Left lung (tissue), 10 donors: ENCODE results near the gene MYH16. TPM values are rescaled to one million over a fixed set of nuclear protein-coding genes. Genes with fewer than 3 reads are reported as not detected.
A peak's percentile ranks its signal among the peaks of the same experiment; 100 is the strongest.

Experiments used
- ATAC-seq: fragments of 200-7000 bp; cut with Tn5 transposase; one replicate; pipeline ENCODE4 v1.9.1; 2020; ENCODE audit warnings: moderate library complexity
- DNase-seq, 4 donors: peaks; one replicate each; pipeline ENCODE4 v3.0.0-alpha.2; 2013 to 2020
- H3K27ac ChIP-seq, 2 donors: fragments of 200-600 bp; sonication (generic) in 1 of 2; one replicate each; pipeline versions ENCODE4 v1.5.0 to v1.8.0; 2020 to 2021
- H3K27me3 ChIP-seq, 2 donors: fragments of 200-600 bp; sonication (generic) in 1 of 2; one replicate each; pipeline versions ENCODE4 v1.5.0 to v1.8.0; 2020 to 2021
- H3K36me3 ChIP-seq, 2 donors: fragments of 200-600 bp; sonication (generic) in 1 of 2; one replicate each; pipeline versions ENCODE4 v1.5.0 to v1.8.0; 2020 to 2021
- H3K4me1 ChIP-seq, 2 donors: fragments of 200-600 bp; one replicate each; pipeline ENCODE4 v1.8.0; 2021
- H3K4me3 ChIP-seq, 2 donors: fragments of 200-600 bp; sonication (generic) in 1 of 2; one replicate each; pipeline versions ENCODE4 v1.5.0 to v1.8.0; 2020 to 2021; ENCODE audit warnings: mild to moderate bottlenecking in 1 of 2
- H3K9me3 ChIP-seq, 2 donors: fragments of 200-600 bp; sonication (generic) in 1 of 2; one replicate each; pipeline versions ENCODE4 v1.5.0 to v1.8.0; 2020 to 2021
- CTCF ChIP-seq, 2 donors: fragments of 200-600 bp; sonication (generic) in 1 of 2; IDR thresholded peaks; one replicate each; pipeline versions ENCODE4 v1.5.0 to v1.8.0; 2021; ENCODE audit warnings: antibody characterized with exemption in 2 of 2
- intact Hi-C, 2 donors: fragments of 100-400 bp; cut with DNase I; formaldehyde crosslinking; loops; one replicate each; pipeline versions ENCODE4 v1.11.2 to v1.14.2; 2022
- polyA plus RNA-seq, 6 donors: library from polyadenylated mRNA; unstranded; fragments of 120-200 nt; gene quantifications; one replicate each; pipeline ENCODE4 v1.2.1, GENCODE V29; 2013; ENCODE audit not compliant: insufficient read length in 6 of 6
- total RNA-seq, 2 donors: library from RNA; stranded (reverse); fragmentation: NEBNext Ultra II Directional; extraction: Animal tissue kit (Norgen Biotek cat#: 25700); gene quantifications; one replicate each; pipeline ENCODE4 v1.2.1, GENCODE V29; 2021
- donor health status: DM: no; HTN: yes; CAD: no.
- donor health status: DM: no; HTN: no; CAD: no.

MYH16 gene
- total and polyA plus RNA-seq, 8 donors: 0.04 to 0.49 (median 0.24) TPM; not detected in 4

GRCh38 chr7:99258501-99258900 is 14.1 kb upstream of the MYH16 start:
- Histone ChIP-seq H3K9me3 (no peaks in the 10 kb centered on the region), H3K4me1 (no peaks in the 10 kb centered on the region), H3K36me3 (no peaks in the 10 kb centered on the region), H3K4me3 (no peak overlapping the region), H3K27me3 (no peaks in the 10 kb centered on the region), H3K27ac (no peak overlapping the region)
- DNase-seq (no peak), ATAC-seq (no peak)
- TF ChIP-seq CTCF (IDR thresholded peaks at IDR 0.05): no peak
- intact Hi-C loops: no loop called here

GRCh38 chr7:99260395-99260794 is 12.2 kb upstream of the MYH16 start:
- intact Hi-C loops: no loop called here
- Histone ChIP-seq H3K9me3 (no peaks in the 10 kb centered on the region), H3K4me1 (no peaks in the 10 kb centered on the region), H3K4me3 (no peak overlapping the region), H3K36me3 (no peaks in the 10 kb centered on the region), H3K27me3 (no peaks in the 10 kb centered on the region), H3K27ac (no peak overlapping the region)
- TF ChIP-seq CTCF (IDR thresholded peaks at IDR 0.05): no peak
- DNase-seq (no peak), ATAC-seq (no peak)

GRCh38 chr7:99261646-99262045 is 11.0 kb upstream of the MYH16 start:
- Histone ChIP-seq H3K27me3 (no peaks in the 10 kb centered on the region), H3K4me3 (no peak overlapping the region), H3K36me3 (no peaks in the 10 kb centered on the region), H3K9me3 (no peaks in the 10 kb centered on the region), H3K4me1 (no peaks in the 10 kb centered on the region), H3K27ac (no peak overlapping the region)
- intact Hi-C loops: no loop called here
- DNase-seq: no peak
- no peak for TF ChIP-seq CTCF (IDR thresholded peaks at IDR 0.05)
- ATAC-seq: no peak

- Histone ChIP-seq H3K27me3 (no peaks in the 10 kb centered on the region), H3K4me3 (no peak overlapping the region), H3K9me3 (no peaks in the 10 kb centered on the region), H3K27ac (no peak overlapping the region), H3K36me3 (no peaks in the 10 kb centered on the region), H3K4me1 (no peaks in the 10 kb centered on the region)
- intact Hi-C loops: no loop called here
- no peak for TF ChIP-seq CTCF (IDR thresholded peaks at IDR 0.05)
- DNase-seq (no peak), ATAC-seq (no peak)
Measured at GRCh38 chr7:99265848-99266480, 6.7 kb upstream of the MYH16 start.

GRCh38 chr7:99267481-99267840 is 5.2 kb upstream of the MYH16 start:
- no peaks in the 10 kb centered on the region for H3K36me3 ChIP-seq
- no peaks in the 10 kb centered on the region for H3K4me1 ChIP-seq
- no peaks in the 10 kb centered on the region for H3K9me3 ChIP-seq
- ATAC-seq (peak; percentile 52), DNase-seq (no peak)
- no peaks in the 10 kb centered on the region for H3K27me3 ChIP-seq
- no peak overlapping the region for H3K4me3 ChIP-seq
- no peak overlapping the region for H3K27ac ChIP-seq
- TF ChIP-seq CTCF (IDR thresholded peaks at IDR 0.05): no peak
- intact Hi-C loops: no loop called here
